A673 (cell line): ENCODE measurements around the gene EXOC6B.

Experiments
- CTCF ChIP-seq: fragments of 300-800, 200-600 bp; sonication (generic); conservative IDR thresholded peaks from 2 replicates; pipeline ENCODE4 v1.5.1; 2017; ENCODE audit warnings: low read depth, mild to moderate bottlenecking, antibody characterized with exemption, low read length, moderate library complexity, mixed read lengths
- EZH2 ChIP-seq: fragments of 200-600 bp; sonication (generic); IDR thresholded peaks from 2 replicates; pipeline ENCODE4 v1.6.1; 2017; ENCODE audit warnings: borderline replicate concordance, low read depth, mild to moderate bottlenecking, mixed read lengths, antibody characterized with exemption, low read length; ENCODE audit not compliant: poor library complexity, severe bottlenecking

- TF ChIP-seq CTCF (no peak), EZH2 (no peak)
Measured at GRCh38 chr2:72871060-72871459, 45.2 kb upstream of the EXOC6B start.
